GM21576 (cell line): ENCODE results near the gene PLEKHG3.
"Not testable (repeated sequence)": the region's sequence is repeated elsewhere in the genome, so short reads cannot be mapped to it uniquely, and the experiment has no call there.

Experiments used
- ATAC-seq: cut with Tn5 transposase; IDR thresholded peaks from one replicate; pipeline ENCODE4 v1.9.1; 2021; ENCODE audit warnings: mild to moderate bottlenecking, moderate library complexity; ENCODE audit not compliant: unreplicated experiment

Gene PLEKHG3

DNA sequence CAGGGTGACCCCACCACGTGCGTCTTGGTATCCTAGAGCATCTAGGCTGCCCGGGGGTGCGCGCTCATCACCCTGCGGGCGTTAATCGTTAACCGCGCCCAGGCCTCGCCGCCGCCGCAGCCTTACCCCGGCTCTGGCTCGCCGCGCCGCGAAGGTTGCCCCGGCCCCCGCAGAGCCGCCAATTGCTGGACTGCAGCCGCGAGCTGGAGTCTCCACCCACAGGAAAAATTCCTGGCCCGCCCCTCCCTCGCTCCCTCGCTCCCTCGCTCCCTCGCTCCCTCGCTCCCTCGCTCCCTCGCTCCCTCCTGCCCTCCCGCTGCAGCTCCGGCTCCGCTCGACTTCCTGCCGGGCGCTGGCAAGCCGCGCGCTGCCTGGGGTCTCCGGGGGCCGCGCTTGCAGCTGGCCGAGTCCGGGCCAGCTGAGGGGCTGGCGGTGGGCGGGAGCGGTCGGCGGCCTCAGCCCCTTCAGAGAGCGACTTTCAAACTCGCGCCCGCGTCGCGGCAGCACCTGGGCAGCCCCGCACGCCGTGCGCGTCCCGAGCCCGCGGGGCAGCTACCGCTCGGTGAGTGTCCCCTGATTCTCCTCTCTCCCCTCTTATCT, at the start of gene PLEKHG3:
PLEKHG3 (plus strand) TSS at position 282 of the 600 bp plus-strand sequence. CDS start 23,208 bp downstream, outside the sequence.
- no peak for ATAC-seq

DNA sequence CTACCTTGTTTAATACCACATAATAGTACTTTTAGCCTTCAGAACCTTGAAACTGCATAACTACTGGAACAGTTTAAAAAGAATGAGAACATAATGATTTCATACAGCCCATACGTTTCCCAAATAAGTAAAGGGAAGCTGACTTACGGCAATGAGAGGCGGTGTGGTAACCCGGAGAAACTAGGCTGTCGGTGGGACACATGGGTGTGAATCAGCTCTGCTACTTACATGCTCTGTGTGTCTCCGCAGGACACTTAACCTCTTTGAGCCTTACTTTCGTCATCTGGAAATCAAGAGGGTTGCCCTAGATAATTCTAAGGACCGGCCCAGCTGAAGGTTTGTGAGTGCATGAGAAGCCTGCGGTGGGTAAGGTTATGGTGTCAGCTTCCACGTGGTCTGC, 49.3 kb upstream of the PLEKHG3 start:
- ATAC-seq, result no peak

- no peak for ATAC-seq
Observed at GRCh38 chr14:64656986-64657385, 47.2 kb upstream of the PLEKHG3 start.

DNA sequence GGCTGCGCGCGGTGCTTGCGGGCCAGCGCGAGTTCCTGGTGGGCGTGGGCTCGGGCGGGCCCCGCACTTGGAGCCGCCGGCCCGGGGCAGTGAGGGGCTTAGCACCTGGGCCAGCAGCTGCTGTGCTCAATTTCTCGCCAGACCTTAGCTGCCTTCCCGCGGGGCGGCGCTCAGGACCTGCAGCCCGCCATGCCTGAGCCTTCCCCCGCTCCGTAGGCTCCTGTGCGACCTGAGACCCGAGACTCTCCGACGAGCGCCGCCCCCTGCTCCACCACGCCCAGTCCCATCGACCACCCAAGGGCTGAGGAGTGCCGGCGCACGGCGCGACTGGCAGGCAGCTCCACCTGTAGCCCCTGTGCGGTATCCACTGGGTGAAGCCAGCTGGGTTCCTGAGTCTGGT, 46.0 kb upstream of the PLEKHG3 start:
- no peak for ATAC-seq

DNA sequence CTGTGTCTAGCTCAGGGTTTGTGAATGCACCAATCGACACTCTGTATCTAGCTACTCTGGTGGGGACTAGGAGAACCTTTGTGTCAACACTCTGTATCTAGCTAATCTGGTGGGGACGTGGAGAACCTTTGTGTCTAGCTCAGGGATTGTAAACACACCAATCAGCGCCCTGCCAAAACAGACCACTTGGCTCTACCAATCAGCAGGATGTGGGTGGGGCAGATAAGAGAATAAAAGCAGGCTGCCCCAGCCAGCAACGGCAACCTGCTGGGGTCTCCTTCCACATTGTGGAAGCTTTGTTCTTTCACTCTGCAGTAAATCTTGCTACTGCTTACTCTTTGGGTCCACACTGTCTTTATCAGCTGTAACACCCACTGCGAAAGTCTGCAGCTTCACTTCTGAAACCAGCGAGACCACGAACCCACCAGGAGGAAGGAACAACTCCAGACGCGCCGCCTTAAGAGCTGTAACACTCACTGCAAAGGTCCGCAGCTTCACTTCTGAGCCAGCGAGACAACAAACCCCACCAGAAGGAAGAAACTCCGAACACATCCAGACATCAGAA, 45.4 kb upstream of the PLEKHG3 start:
- not testable (repeated sequence) for ATAC-seq

- no peak for ATAC-seq
Observed at GRCh38 chr14:64659366-64659765, 44.9 kb upstream of the PLEKHG3 start.

- no peak for ATAC-seq
Observed at GRCh38 chr14:64663174-64663573, 41.0 kb upstream of the PLEKHG3 start.

- no peak for ATAC-seq
Observed at GRCh38 chr14:64671591-64671990, 32.6 kb upstream of the PLEKHG3 start.

- ATAC-seq, result no peak
Observed at GRCh38 chr14:64673316-64673715, 30.9 kb upstream of the PLEKHG3 start.

GRCh38 chr14:64673748-64674147, 30.5 kb upstream of the PLEKHG3 start:
- no peak for ATAC-seq

DNA sequence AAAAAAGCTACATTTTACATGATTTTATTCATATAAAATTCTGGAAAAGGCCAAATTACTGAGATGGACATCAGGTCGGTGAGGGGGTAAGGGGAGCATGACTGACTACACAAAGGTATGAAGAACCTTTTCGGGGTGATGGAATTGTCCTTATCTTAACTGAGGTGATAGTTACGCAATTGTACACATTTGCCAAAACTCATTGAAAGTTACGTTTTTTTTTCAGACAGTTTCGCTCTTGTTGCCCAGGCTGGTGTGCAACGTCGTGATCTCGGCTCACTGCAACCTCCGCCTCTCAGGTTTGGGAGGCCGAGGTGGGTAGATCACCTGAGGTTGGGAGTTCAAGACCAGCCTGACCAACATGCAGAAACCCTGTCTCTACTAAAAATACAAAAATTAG, 29.4 kb upstream of the PLEKHG3 start:
- no peak for ATAC-seq

DNA sequence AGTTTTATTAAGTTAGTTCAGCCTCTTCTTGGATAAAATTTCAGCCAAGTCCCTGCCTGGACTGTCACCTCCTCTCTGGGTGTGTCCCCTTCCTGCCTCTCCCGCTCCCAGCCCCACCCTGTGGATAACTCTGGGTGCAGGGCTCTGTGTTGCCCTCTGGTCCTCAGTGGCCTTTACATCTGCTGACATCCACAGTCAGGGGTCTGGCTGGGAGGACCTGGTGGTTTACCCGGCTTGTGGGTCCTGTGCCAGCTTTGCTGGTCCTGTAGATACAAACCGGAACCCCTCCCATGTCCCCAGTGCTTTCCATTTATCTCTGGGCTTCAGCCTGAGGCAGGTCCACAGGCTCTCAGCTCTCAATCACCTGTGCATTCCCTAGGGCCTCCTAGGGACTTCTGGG, 28.9 kb upstream of the PLEKHG3 start:
- no peak for ATAC-seq

- ATAC-seq, result no peak
Observed at GRCh38 chr14:64676410-64677008, 27.7 kb upstream of the PLEKHG3 start.

- no peak for ATAC-seq
Observed at GRCh38 chr14:64680013-64680713, 24.1 kb upstream of the PLEKHG3 start.

DNA sequence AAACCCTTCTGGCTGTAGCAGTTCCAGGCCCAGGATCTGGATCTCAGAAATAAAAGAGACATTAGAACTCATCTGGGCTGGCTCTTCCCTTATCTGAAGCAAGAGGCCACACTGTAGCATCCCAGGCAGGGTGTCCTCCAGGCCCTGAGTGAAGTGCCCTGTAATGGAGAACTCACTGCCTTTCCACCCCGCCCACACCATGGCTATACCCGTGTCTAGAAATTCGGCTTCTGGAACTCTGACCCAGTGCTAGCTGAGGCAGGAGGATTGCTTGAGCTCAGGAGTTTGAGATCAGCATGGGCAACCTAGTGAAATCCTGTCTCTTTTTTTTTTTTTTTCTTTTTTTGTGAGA, 23.5 kb upstream of the PLEKHG3 start:
- ATAC-seq, result no peak

DNA sequence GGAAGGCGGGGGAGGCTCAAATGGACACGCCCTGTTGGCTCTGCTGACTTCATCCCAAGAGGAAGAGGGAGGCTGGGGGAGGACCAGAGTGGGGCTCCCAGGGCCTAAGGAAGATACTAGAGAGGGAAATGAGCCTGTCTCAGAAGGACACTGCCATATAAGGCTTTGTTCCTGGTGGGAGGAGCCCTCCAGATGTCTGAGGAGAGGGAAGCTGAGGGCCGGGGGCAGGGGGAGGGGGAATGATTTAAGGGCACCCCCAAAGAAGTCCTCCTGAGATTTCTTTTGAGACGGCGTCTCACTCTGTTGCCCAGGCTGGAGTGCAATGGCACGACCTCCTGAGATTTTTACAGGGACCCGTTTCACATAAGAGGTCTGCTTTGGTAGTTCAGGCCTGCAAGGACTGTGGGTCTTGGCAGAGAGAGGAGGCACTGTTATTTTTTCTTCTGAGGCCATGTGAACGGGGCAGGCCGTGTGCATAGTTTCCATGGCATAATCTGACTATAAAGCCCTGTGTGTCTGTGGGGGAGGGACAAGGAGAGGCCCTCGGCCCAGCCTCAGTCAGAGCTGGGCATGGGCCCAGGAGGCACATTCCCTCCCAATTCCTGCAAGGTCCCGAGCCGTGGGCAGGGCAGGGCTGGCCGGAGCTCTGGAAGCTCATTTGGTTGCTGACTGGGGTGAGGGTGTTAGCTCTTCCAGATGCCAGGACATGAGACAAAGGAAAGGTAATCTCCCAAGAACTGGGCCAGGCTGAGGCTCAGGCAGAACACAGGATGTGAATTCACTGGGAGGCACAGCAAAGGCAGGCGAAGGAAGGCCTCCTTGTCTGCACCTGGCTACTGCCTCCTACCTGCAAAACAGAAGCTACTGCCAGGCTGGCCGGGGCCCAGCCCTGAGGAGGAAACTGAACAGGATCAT, 22.2 kb upstream of the PLEKHG3 start:
- ATAC-seq, result no peak

GRCh38 chr14:64682843-64683242, 21.4 kb upstream of the PLEKHG3 start:
- ATAC-seq, result no peak

- ATAC-seq, result no peak
Observed at GRCh38 chr14:64683264-64683663, 21.0 kb upstream of the PLEKHG3 start.

DNA sequence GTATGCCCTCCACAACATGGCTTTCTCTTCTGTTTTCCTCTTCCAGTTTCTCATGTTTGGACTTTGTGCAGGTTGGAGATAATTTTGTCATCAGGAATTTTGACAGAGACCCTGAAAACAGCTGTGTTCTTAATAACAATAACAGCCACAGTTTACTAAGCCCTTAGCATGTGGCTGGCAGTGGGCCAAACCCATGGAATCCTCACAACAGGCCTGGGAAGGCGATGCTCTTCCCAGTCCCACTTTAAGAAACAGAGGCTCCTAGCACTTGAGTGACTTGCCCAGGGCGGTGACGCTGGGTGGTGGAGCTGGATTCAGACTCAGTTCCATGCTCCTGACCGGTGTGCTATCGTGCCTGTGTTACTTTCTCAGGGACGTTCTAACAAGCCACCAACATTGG, 20.1 kb upstream of the PLEKHG3 start:
- ATAC-seq, result no peak

- ATAC-seq, result no peak
Observed at GRCh38 chr14:64685371-64686281, 18.6 kb upstream of the PLEKHG3 start.
